Erythroblast (primary cell): ENCODE data around the gene MACROD2.

Experiments
- GATA1 ChIP-seq: IDR thresholded peaks from 2 replicates; pipeline ENCODE4 v1.6.1; 2011; ENCODE audit warnings: low read depth, mild to moderate bottlenecking, control low read depth, low read length, moderate library complexity
- POLR2A ChIP-seq: IDR thresholded peaks from 2 replicates; pipeline ENCODE4 v1.6.1; 2011; ENCODE audit warnings: mild to moderate bottlenecking, low read length

GRCh38 chr20:14634665-14635064 is 639.3 kb downstream of the MACROD2 start:
- TF ChIP-seq POLR2A = no peak
- TF ChIP-seq GATA1 = no peak
